ENCODE results near the gene TBPL1. TPM values are rescaled to one million over a fixed set of nuclear protein-coding genes. Genes with fewer than 3 reads are reported as not detected.

Gene TBPL1
- total and polyA plus RNA-seq, 4 donors: 5.4 to 34.6 (median 11.5) TPM

DNA sequence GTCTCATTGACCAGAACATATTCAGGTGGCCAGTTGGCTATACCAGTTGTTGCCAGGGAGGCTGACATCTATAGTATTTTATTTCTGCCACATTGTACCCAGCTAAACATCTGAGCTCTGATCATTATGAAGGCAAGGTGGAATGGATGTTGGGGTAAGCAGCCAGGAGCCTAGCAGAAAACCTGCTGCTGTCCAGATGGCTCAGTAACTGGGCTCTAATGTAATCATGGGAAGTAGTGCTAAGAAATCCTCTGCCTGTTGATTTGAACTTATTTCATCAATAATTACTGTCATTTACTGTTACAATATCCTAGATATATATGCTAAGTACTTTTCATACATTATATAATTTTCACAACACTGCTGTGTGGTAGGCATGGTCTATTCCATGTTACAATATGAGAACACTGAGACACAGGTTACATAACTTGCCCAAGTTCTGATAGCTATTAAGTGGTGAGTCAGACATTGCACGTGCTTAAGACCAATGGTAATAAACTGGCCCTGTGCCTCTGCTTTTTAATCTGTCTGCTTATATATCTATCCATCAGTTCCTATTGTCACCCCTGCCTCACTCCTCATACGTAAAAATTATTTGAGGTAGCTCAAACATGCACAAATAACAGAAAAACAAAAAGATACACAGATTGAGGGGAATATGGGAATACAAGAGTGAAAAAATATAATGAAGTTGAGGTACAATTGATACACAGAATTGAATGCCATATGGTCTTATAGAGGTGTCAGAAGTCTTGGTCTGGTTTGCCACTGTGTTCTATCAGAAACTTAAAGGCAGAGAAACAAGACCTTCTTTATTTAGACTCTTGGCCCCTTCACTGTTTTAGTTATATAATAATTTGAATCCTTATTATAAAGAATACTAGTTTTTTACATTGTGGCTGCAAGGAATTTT, 25.2 kb downstream of the TBPL1 start:
- Histone ChIP-seq H3K4me3 (ENCODE audit: low read depth in 1 of 3, low read length in 3 of 3) (no peak overlapping the region), H3K27me3 (ENCODE audit: control insufficient read depth in 4 of 4, insufficient read depth in 4 of 4, low read length in 3 of 4) (no peaks in the 10 kb centered on the region), H3K27ac (ENCODE audit: low read depth in 1 of 2, low read length in 2 of 2) (no peak overlapping the region), H3K9ac (ENCODE audit: low read depth in 1 of 2, low read length in 2 of 2) (no peak overlapping the region), H3K9me3 (ENCODE audit: control insufficient read depth in 4 of 4, low read length in 3 of 4) (no peaks in the 10 kb centered on the region), H3K36me3 (ENCODE audit: control insufficient read depth in 4 of 4, insufficient read depth in 3 of 4, low read depth in 1 of 4, low read length in 3 of 4) (peaks cover 0 to 9% (median 4%) of the 10 kb centered on the region in 4 donors), H3K4me1 (ENCODE audit: control insufficient read depth in 4 of 4, insufficient read depth in 4 of 4, low read length in 3 of 4) (peaks cover 0 to 19% (median 2%) of the 10 kb centered on the region in 4 donors)
- 60% methylated on average over 2 of the region's 2 CpGs for WGBS
- DNase-seq (ENCODE audit: low spot score): no peak
- TF ChIP-seq NR2F2 (IDR thresholded peaks at IDR 0.05): no peak
- TF ChIP-seq, protein P1, sequence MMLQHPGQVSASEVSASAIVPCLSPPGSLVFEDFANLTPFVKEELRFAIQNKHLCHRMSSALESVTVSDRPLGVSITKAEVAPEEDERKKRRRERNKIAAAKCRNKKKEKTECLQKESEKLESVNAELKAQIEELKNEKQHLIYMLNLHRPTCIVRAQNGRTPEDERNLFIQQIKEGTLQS (IDR thresholded peaks at IDR 0.05): no peak
- TF ChIP-seq YY1 (IDR thresholded peaks at IDR 0.05): no peak
- no peak for TF ChIP-seq GABPA (IDR thresholded peaks at IDR 0.05 in 1 of 2, conservative IDR thresholded peaks at IDR 0.05 in 1 of 2)
- TF ChIP-seq, protein P2, sequence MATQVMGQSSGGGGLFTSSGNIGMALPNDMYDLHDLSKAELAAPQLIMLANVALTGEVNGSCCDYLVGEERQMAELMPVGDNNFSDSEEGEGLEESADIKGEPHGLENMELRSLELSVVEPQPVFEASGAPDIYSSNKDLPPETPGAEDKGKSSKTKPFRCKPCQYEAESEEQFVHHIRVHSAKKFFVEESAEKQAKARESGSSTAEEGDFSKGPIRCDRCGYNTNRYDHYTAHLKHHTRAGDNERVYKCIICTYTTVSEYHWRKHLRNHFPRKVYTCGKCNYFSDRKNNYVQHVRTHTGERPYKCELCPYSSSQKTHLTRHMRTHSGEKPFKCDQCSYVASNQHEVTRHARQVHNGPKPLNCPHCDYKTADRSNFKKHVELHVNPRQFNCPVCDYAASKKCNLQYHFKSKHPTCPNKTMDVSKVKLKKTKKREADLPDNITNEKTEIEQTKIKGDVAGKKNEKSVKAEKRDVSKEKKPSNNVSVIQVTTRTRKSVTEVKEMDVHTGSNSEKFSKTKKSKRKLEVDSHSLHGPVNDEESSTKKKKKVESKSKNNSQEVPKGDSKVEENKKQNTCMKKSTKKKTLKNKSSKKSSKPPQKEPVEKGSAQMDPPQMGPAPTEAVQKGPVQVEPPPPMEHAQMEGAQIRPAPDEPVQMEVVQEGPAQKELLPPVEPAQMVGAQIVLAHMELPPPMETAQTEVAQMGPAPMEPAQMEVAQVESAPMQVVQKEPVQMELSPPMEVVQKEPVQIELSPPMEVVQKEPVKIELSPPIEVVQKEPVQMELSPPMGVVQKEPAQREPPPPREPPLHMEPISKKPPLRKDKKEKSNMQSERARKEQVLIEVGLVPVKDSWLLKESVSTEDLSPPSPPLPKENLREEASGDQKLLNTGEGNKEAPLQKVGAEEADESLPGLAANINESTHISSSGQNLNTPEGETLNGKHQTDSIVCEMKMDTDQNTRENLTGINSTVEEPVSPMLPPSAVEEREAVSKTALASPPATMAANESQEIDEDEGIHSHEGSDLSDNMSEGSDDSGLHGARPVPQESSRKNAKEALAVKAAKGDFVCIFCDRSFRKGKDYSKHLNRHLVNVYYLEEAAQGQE (IDR thresholded peaks at IDR 0.05): no peak
- no peak for TF ChIP-seq RXRA (IDR thresholded peaks at IDR 0.05)
- TF ChIP-seq EGR1 (IDR thresholded peaks at IDR 0.05; ENCODE audit: low read depth in 2 of 2): no peak
- TF ChIP-seq FOXA1 (IDR thresholded peaks at IDR 0.05): no peak
- no peak for TF ChIP-seq TAF1 (conservative IDR thresholded peaks at IDR 0.05)
- TF ChIP-seq FOXA2 (IDR thresholded peaks at IDR 0.05): no peak
- no peak for TF ChIP-seq HNF4G (IDR thresholded peaks at IDR 0.05)
- TF ChIP-seq HNF4A (conservative IDR thresholded peaks at IDR 0.05): no peak

DNA sequence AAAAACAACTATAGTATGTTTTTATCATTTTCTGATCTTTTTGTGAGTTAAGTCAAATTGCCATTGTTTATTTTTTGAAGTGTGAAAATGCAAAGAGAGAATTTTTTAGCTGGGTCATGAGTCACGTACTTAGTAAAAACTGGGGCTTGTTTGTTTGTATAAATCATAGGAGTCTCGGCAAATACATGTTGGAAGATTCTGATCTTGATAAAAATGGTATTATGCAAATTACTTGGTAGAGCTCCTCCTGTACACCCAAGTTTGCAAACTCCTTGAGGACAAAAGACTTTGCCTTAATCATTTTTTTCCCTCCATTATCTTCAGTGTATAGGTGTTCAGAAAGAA, 25.8 kb downstream of the TBPL1 start:
- 36% methylated on average over 2 of the region's 2 CpGs for WGBS
- no peak overlapping the region for H3K27ac ChIP-seq (ENCODE audit: low read depth in 1 of 2, low read length in 2 of 2)
- H3K27me3 ChIP-seq (ENCODE audit: control insufficient read depth in 4 of 4, insufficient read depth in 4 of 4, low read length in 3 of 4): no peaks in the 10 kb centered on the region
- no peak for TF ChIP-seq EGR1 (IDR thresholded peaks at IDR 0.05; ENCODE audit: low read depth in 2 of 2)
- TF ChIP-seq NR2F2 (IDR thresholded peaks at IDR 0.05): no peak
- TF ChIP-seq TAF1 (conservative IDR thresholded peaks at IDR 0.05): no peak
- no peak for TF ChIP-seq RAD21 (IDR thresholded peaks at IDR 0.05)
- TF ChIP-seq FOXA2 (IDR thresholded peaks at IDR 0.05): no peak
- TF ChIP-seq, protein P3, sequence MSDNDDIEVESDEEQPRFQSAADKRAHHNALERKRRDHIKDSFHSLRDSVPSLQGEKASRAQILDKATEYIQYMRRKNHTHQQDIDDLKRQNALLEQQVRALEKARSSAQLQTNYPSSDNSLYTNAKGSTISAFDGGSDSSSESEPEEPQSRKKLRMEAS (IDR thresholded peaks at IDR 0.05): no peak
- TF ChIP-seq, protein P4, sequence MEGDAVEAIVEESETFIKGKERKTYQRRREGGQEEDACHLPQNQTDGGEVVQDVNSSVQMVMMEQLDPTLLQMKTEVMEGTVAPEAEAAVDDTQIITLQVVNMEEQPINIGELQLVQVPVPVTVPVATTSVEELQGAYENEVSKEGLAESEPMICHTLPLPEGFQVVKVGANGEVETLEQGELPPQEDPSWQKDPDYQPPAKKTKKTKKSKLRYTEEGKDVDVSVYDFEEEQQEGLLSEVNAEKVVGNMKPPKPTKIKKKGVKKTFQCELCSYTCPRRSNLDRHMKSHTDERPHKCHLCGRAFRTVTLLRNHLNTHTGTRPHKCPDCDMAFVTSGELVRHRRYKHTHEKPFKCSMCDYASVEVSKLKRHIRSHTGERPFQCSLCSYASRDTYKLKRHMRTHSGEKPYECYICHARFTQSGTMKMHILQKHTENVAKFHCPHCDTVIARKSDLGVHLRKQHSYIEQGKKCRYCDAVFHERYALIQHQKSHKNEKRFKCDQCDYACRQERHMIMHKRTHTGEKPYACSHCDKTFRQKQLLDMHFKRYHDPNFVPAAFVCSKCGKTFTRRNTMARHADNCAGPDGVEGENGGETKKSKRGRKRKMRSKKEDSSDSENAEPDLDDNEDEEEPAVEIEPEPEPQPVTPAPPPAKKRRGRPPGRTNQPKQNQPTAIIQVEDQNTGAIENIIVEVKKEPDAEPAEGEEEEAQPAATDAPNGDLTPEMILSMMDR (IDR thresholded peaks at IDR 0.05; ENCODE audit: low read depth, low read length, missing input control): no peak
- TF ChIP-seq, protein P1 (IDR thresholded peaks at IDR 0.05): no peak
- TF ChIP-seq, protein P2 (IDR thresholded peaks at IDR 0.05): no peak
- no peak for TF ChIP-seq JUND (IDR thresholded peaks at IDR 0.05)
- peaks cover 0 to 10% (median 4%) of the 10 kb centered on the region in 4 donors for H3K36me3 ChIP-seq (ENCODE audit: control insufficient read depth in 4 of 4, insufficient read depth in 3 of 4, low read depth in 1 of 4, low read length in 3 of 4)
- no peak overlapping the region for H3K9ac ChIP-seq (ENCODE audit: low read depth in 1 of 2, low read length in 2 of 2)
- H3K4me3 ChIP-seq (ENCODE audit: low read depth in 1 of 3, low read length in 3 of 3): no peak overlapping the region
- no peaks in the 10 kb centered on the region for H3K9me3 ChIP-seq (ENCODE audit: control insufficient read depth in 4 of 4, low read length in 3 of 4)
- peaks cover 0 to 16% (median 2%) of the 10 kb centered on the region in 4 donors for H3K4me1 ChIP-seq (ENCODE audit: control insufficient read depth in 4 of 4, insufficient read depth in 4 of 4, low read length in 3 of 4)
- no peak for DNase-seq (ENCODE audit: low spot score)

All from liver (tissue), 9 donors.